Muscle of back (tissue), 11 donors: Measurements from ENCODE around the gene NRXN3. TPM values are rescaled to one million over a fixed set of nuclear protein-coding genes. Genes with fewer than 3 reads are reported as not detected.
"Not testable (repeated sequence)": the region's sequence is repeated elsewhere in the genome, so short reads cannot be mapped to it uniquely, and the experiment has no call there.

Experiments used
- DNase-seq, 3 donors: peaks; one replicate each; pipeline versions ENCODE4 v3.0.0 to v3.0.0-alpha.2; 2013
- polyA plus RNA-seq, 10 donors: library from polyadenylated mRNA; unstranded; fragments of 120-200 nt; gene quantifications; one replicate each; pipeline ENCODE4 v1.2.1, GENCODE V29; 2013; ENCODE audit not compliant: insufficient read length in 10 of 10

The NRXN3 gene
- polyA plus RNA-seq, 10 donors, result 0.39 to 2.5 (median 0.84) TPM

DNA sequence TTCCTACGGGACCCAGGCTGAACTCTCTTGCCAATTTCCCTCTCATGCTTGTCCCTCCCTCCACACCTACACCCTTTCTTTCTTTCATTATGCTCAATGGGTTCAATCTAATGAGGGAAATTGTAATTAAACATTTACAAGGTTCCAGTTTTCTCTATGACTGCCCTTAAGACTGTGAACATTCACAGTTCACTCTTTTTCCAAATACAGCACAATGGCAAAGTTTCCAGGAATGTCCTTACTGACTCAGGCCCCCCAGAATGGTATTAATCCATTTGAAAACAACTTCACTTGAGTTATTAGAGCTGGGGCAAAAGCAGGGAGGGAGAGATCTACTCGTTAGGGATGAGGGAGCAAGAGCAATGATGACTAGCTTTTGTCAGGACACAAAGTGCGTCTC, 892.1 kb downstream of the NRXN3 start:
- DNase-seq, result no peak

DNA sequence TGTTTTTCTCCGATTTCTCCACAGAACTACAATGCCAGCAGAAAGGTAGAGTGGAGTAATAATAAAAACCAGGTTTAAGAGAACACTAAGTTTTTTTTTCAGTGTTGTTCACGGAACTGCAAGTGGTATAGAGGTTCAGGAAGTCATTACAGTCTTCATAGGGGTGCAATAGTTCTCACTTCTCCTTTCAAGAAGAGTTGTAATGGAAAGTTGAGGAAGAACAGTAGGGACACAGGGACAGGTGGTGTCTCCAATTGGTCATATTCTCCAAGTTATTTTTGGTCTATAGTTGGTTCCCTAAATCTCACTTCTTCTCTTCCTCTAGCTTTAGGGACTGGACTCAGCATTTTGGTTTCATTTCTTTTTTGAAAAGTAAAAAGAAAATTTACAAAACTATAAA, 894.0 kb downstream of the NRXN3 start:
- DNase-seq, result no peak

- DNase-seq, result no peak
These were observed 904.3 kb downstream of the NRXN3 start for GRCh38 chr14:79074510-79074909.

- DNase-seq, result no peak
These were observed 906.3 kb downstream of the NRXN3 start for GRCh38 chr14:79076428-79076827.

DNA sequence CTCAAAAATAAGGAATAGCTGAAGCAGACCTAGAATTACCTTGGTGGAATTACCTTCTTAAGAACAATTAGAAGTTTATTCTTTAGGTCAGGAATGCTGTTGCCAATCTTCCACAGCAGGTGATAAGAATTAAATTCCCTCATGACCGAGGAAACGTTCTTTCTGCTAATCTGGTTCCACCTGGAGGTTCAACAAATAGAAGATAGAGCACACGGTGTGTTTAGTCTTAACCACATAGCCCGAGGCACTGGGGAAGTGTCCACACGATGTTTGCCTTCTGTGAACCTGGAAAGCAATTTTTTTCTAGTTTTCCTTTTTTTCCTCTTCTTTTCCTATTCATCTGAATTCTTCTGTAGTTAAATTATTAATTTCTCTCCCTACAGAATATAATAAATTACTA, 906.9 kb downstream of the NRXN3 start:
- DNase-seq, result no peak

DNA sequence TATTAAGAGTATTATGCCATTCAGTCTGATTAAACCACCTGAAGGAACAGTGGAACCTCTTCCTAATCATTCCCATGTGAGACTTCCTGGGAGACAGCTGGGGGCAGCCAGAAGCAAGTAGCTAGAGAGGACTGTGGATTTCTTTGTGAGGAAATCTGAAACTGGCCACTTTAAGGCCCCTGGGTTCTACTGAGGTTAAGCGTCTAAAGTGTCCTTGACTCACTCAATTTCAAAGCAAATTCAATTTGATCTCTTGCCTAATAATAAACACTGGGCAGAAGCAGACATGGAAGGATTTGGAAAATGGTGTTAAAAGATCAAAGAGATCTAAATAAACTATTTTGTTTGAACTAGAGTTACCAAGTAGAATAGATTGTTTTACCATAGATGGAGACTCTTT, 909.9 kb downstream of the NRXN3 start:
- no peak for DNase-seq

- peak in 1 of 3 donors; percentile 15 for DNase-seq
These were observed 912.7 kb downstream of the NRXN3 start for GRCh38 chr14:79082883-79083282.

DNA sequence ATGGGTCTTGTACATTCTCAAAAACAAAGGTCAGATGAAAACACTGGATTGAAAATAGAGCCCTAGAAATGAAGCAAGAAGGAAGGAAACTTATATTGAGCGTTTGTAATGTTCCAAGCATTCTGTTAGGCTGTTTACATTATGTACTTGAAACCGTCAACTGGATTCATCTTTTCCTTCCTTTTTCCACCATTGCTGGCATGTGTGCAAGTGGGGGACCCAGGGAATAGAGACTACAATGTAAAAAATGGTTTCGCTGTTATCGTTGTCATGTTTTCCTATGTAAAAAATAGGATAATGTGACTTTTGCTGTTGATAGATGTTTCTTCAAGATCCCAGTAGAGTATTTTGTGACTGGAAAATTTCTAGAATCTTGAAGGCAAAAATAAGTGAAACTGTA, 913.2 kb downstream of the NRXN3 start:
- peak; percentile 26 to 49 (median 40) for DNase-seq

- DNase-seq, result no peak
These were observed 914.7 kb downstream of the NRXN3 start for GRCh38 chr14:79084861-79085260.

DNA sequence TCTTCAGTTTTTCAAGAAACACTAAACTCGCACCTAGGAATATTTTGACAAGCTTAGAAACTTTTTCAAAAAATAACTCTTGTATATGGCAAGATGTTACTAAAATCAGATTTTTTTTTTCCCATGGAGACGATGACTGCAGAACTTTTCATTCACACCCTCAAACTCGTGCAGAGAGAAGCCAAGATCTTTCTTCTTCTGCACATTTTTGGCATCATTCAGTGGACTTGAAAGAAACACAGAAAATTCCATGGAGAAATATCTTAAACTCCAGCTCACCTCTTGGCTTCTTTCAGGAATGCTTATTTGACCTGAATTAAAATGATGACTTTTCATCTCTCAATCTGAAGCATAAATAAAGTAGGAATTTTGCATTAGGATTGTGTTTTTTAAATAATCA, 919.4 kb downstream of the NRXN3 start:
- peak; percentile 13 to 62 (median 44) for DNase-seq

GRCh38 chr14:79090641-79091180, 920.5 kb downstream of the NRXN3 start:
- DNase-seq, result peak in 1 of 3 donors; percentile 39

DNA sequence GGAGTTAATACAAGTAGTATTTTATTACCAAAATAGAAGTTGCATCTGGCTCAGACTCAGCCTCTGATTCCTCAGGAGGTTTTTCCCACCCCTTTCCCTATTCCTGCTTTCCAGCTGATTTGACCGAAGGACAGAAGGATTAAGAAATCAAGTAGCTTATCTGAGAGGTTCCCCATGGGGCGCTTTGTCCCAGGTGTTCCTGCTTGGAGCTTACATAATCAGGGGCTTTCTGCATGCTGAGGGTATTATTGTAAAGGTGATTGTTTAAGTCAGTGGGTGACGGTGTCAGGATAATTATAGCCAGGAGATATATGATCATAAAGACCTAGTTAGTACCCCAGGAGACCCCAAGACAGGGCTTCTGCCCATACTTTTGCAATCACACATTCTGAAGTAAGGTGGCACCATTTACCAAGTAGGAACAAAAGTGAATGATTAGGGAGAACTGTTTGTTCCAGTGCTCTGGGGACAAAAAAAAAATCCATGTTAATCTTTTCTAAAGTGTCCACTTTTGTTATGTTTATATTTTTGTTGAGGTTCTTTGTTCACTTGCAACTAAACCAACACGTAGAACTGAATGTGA, 921.3 kb downstream of the NRXN3 start:
- no peak for DNase-seq

DNA sequence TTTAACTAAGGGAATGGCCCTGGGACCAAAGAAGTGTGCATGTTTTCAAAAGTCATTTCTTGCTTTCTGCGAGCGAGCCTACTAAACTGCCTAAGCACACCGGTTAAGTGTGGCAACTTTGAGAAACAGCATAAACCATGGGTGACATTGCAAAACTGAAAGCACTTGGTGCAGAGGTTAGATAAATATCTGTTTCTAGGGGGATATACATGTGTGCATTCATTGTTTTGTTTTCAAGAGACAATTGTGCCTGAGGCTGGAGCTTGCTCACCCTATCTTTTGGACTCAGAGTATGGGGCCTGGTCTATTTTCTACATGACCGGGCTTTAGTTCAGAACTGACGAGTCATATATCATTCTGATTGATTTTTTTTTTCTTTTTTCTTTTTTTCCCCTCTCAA, 923.4 kb downstream of the NRXN3 start:
- DNase-seq, result no peak

DNA sequence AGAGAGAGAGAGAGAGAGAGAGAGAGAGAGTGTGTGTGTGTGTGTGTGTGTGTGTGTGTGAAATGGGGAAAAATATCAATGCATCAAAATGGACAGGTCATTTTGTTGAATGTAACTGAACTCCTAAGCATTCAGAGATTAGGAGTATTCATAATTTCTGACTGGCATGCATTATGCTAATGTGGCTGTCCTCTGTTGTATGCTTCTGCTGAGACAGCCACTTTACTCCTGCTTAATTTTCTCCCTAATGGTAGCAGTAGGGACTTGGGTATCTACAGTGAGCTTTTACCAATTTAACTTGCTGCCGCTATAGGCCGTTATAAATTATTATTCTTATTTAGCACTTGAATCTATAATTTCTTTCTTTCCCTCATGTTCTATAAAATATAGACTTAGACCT, 924.8 kb downstream of the NRXN3 start:
- DNase-seq, result no peak

DNA sequence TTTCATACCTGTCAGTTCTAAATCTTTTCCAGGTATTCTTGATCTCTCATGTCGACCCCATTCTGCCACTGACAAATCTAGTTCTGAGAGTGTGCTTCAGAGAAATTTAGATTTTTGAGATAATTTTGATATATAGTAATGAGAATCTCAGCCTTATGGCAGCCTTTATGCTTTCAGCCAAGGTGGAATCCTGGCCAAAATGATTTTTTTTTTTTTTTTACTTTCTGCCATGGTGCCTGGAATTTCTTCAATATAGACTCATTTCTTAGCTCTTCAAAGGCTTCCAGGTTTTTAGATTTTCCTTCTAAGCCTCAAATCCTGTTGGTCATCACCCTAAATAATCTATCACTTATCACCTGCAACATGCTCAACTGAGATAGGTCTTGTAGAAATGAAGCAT, 926.6 kb downstream of the NRXN3 start:
- no peak for DNase-seq

DNA sequence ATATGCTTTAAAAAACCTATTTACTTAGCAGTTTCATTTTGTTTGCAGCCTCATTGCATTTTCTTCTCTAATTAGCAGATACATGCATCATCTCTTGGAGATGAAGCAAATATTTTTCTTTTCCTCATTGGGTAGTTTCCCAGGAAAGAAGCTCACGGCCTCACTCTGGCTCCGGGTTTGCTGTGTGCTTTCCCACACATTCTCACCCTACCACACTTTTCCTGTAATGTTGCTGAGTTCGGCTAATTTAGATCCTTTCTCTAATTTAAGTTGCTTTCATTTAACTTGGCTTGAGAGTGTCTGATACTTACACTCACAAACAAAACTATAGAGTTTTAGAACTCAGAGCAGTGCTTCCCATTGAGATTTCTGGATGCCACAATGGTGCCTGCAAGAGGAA, 928.2 kb downstream of the NRXN3 start:
- DNase-seq, result no peak

- no peak for DNase-seq
These were observed 930.4 kb downstream of the NRXN3 start for GRCh38 chr14:79100578-79100977.

DNA sequence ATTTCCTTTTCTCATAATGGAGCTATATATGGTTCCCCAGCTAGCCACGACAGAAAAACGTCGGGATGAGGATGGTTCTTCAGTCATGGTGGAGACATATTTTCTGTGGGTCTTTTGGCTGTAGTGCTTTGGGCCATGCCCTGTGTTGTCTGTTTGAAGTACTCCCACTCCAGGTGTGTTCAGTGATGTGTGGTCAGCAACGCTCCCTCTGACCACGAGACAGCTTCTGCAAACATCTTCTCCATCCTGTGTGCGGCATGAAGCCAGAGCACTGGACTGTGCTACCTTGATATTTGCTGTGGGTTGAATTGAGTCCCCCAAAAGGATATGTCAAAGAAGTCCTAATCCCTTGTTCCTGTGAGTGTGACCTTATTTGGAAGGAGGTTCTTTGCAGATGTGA, 931.2 kb downstream of the NRXN3 start:
- DNase-seq, result no peak

- no peak for DNase-seq
These were observed 933.6 kb downstream of the NRXN3 start for GRCh38 chr14:79103764-79104163.

- DNase-seq, result not testable (repeated sequence)
These were observed 940.4 kb downstream of the NRXN3 start for GRCh38 chr14:79110564-79110963.

DNA sequence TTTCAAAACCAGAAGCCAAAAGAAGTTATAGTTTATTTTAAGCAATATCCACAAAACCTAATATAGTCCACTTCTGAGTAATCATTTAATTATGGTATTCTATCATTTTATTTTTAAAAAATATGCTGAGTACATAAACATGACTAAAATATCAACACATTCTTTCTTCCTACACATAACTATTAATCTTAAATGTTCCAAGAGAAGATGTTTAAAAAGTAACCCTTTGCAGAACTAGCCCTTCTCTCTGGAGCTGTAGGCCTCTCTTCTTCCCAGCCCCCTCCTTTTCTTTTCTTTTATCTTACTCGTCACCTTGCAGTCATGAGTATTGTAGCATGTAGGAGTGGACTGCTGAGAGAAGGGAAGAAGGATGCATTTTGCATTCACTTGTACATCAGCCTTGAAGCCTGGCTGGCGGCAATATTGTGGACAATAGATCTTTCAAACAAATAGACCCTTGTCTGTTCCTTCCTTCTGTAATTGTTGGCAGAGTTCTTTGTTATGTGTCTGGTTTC, 941.9 kb downstream of the NRXN3 start:
- no peak for DNase-seq

- DNase-seq, result no peak
These were observed 947.4 kb downstream of the NRXN3 start for GRCh38 chr14:79117561-79117960.

- no peak for DNase-seq
These were observed 948.1 kb downstream of the NRXN3 start for GRCh38 chr14:79118291-79118690.

DNA sequence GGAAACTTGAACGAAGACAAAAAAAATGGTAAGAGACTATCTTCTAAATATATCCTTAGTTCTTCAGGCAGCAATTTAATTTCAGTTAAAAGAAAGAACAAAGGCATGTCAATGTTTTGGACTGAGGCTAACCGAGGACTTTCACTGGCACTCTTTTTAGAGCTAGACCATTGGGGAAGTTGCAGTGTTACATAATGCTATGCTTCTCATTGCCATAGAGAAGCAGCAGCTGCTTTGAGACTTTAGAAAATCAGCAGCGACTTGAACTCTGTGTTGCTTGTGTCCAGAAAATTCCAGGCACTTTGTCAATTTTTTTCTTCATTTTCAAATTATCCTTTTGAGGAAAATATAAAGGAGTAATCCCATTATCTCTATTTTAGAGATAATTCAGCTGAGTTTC, 964.2 kb downstream of the NRXN3 start:
- peak; percentile 13 to 55 (median 30) for DNase-seq
